ENCODE data around the gene NHLRC4.

DNA sequence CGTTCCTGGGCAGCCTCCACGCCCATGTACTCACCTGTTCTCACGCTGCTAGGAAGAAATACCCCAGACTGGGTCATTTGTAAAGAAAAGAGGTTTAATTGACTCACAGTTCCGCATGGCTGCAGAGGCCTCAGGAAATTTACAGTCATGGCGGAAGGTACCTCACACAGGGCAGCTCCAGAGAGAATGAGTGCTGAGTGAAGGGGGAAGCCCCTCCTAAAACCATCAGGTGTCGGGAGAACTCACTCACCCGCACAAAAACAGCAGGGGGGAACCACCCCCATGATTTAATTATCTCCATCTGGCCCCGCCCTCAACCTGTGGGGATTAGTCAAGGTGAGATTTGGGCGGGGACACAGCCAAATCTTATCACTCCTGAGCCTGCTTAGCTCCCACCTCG, 41.2 kb downstream of the NHLRC4 start:
- TF ChIP-seq, protein P1, sequence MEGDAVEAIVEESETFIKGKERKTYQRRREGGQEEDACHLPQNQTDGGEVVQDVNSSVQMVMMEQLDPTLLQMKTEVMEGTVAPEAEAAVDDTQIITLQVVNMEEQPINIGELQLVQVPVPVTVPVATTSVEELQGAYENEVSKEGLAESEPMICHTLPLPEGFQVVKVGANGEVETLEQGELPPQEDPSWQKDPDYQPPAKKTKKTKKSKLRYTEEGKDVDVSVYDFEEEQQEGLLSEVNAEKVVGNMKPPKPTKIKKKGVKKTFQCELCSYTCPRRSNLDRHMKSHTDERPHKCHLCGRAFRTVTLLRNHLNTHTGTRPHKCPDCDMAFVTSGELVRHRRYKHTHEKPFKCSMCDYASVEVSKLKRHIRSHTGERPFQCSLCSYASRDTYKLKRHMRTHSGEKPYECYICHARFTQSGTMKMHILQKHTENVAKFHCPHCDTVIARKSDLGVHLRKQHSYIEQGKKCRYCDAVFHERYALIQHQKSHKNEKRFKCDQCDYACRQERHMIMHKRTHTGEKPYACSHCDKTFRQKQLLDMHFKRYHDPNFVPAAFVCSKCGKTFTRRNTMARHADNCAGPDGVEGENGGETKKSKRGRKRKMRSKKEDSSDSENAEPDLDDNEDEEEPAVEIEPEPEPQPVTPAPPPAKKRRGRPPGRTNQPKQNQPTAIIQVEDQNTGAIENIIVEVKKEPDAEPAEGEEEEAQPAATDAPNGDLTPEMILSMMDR (conservative IDR thresholded peaks at IDR 0.05 in 1 of 2, IDR thresholded peaks at IDR 0.05 in 1 of 2; ENCODE audit: low read depth in 1 of 2, low read length in 2 of 2) = no peak
- TF ChIP-seq EZH2 (IDR thresholded peaks at IDR 0.05; ENCODE audit: low read length, missing control alignments) = no peak
